Endometrium (tissue), 2 donors: ENCODE results near the gene CDH13.

Source experiments
- FAIRE-seq: peaks from 2 replicates; lab custom pipeline; 2012; peaks lifted over from hg19 to GRCh38; lab: Jason Lieb, UNC
- donor health status: control.
- donor health status: control.

The CDH13 gene

GRCh38 chr16:82748026-82748425, 121.3 kb downstream of the CDH13 start:
- no peak for FAIRE-seq

GRCh38 chr16:82750068-82750467, 123.3 kb downstream of the CDH13 start:
- no peak for FAIRE-seq

- FAIRE-seq = no peak
Measured at GRCh38 chr16:82751020-82751419, 124.3 kb downstream of the CDH13 start.

- FAIRE-seq = no peak
Measured at GRCh38 chr16:82752172-82752571, 125.4 kb downstream of the CDH13 start.

GRCh38 chr16:82753821-82754220, 127.1 kb downstream of the CDH13 start:
- no peak for FAIRE-seq

GRCh38 chr16:82754716-82755513, 128.1 kb downstream of the CDH13 start:
- FAIRE-seq = no peak

- no peak for FAIRE-seq
Measured at GRCh38 chr16:82755570-82756282, 129.0 kb downstream of the CDH13 start.

- no peak for FAIRE-seq
Measured at GRCh38 chr16:82756283-82756599, 129.5 kb downstream of the CDH13 start.

- FAIRE-seq = no peak
Measured at GRCh38 chr16:82758406-82758805, 131.6 kb downstream of the CDH13 start.

- FAIRE-seq = no peak
Measured at GRCh38 chr16:82758904-82759303, 132.1 kb downstream of the CDH13 start.

- no peak for FAIRE-seq
Measured at GRCh38 chr16:82761236-82761635, 134.5 kb downstream of the CDH13 start.

GRCh38 chr16:82761858-82762257, 135.1 kb downstream of the CDH13 start:
- FAIRE-seq = no peak

GRCh38 chr16:82763371-82763770, 136.6 kb downstream of the CDH13 start:
- FAIRE-seq = no peak

GRCh38 chr16:82767198-82767597, 140.4 kb downstream of the CDH13 start:
- FAIRE-seq = no peak

GRCh38 chr16:82767808-82768207, 141.0 kb downstream of the CDH13 start:
- no peak for FAIRE-seq

GRCh38 chr16:82769845-82770244, 143.1 kb downstream of the CDH13 start:
- no peak for FAIRE-seq

GRCh38 chr16:82772215-82772614, 145.4 kb downstream of the CDH13 start:
- no peak for FAIRE-seq

GRCh38 chr16:82773018-82773417, 146.2 kb downstream of the CDH13 start:
- FAIRE-seq = no peak

GRCh38 chr16:82776470-82777146, 149.8 kb downstream of the CDH13 start:
- no peak for FAIRE-seq

GRCh38 chr16:82782715-82783251, 156.0 kb downstream of the CDH13 start:
- no peak for FAIRE-seq

- no peak for FAIRE-seq
Measured at GRCh38 chr16:82783933-82784572, 157.3 kb downstream of the CDH13 start.

GRCh38 chr16:82784573-82784968, 157.8 kb downstream of the CDH13 start:
- no peak for FAIRE-seq
